SK-MEL-5 (cell line): ENCODE measurements around the gene DHH. TPM values are rescaled to one million over a fixed set of nuclear protein-coding genes. Genes with fewer than 3 reads are reported as not detected.

ENCODE experiments used
- DNase-seq: peaks from one replicate; pipeline ENCODE4 v3.0.0-alpha.2; 2016; ENCODE audit warnings: low read depth, low spot score
- in situ Hi-C: cut with HindIII; loops from 2 replicates; pipeline ENCODE4 v1.10.0; 2016; ENCODE audit warnings: low sequenced_read_pairs, high pct_unique_total_duplicates, low pct_unique_long_range_greater_than_20kb
- total RNA-seq: library from RNA; depleted of rRNA; stranded (reverse); fragments of >200 nt; shearing (Covaris generic); gene quantifications from 2 replicates; pipeline ENCODE4 v1.2.3, GENCODE V29; 2014

DHH gene
- total RNA-seq, 1 experiment from 2014 or later, result 0.05 TPM

DNA sequence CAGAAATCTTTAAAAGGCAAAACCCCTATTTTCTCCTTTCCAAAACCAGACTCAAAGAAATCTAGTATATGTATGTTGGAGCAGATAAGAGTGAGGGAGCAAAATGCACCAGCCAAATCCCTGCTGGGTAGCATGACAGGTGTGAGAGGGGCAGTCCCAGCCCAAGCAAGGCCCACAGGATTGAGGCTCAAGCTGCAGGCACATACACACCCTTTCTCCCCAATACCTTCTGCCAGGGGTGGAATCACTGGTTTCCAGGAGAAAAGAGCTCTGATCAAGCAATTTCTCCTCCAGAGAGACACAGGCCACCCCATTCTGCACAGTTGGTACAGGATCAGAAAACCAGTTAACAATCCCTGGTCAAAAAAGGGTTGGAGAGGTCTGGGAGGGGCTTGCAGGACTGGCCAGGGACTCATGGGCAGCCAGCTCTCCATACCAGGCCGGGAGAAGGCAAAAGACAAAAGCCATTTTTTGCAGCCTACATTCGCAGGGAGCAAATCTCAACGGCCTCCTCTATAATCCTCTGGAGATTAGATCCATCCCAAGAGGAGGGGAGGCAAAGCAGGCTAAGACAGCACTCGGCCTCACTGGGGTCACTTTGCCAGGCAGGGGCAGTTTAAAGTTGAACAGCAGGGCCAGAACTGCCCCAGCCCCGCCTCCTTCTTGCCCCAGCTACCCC lies 36.1 kb downstream of the DHH start:
- in situ Hi-C loops, result no loop called here
- no peak for DNase-seq

DNA sequence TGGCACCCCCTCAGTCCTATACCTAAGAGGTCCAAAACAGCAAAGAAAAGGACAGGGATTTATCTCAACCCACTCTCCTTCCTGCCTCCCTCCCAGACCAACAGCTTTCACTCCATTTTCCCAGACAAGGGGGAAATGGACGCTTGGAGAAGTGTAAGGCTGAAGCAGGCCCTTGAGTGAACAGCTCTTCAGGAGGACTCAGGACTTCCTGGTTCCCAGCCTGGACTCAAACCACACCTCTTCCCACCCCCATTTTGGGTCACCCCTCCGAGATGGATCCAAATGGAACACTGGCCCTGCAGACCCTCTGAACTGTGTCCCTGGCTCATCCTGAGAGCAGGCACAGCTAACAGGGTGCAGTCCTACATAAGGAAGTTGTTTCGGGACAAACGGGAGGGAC lies 36.7 kb downstream of the DHH start:
- no peak for DNase-seq

DNA sequence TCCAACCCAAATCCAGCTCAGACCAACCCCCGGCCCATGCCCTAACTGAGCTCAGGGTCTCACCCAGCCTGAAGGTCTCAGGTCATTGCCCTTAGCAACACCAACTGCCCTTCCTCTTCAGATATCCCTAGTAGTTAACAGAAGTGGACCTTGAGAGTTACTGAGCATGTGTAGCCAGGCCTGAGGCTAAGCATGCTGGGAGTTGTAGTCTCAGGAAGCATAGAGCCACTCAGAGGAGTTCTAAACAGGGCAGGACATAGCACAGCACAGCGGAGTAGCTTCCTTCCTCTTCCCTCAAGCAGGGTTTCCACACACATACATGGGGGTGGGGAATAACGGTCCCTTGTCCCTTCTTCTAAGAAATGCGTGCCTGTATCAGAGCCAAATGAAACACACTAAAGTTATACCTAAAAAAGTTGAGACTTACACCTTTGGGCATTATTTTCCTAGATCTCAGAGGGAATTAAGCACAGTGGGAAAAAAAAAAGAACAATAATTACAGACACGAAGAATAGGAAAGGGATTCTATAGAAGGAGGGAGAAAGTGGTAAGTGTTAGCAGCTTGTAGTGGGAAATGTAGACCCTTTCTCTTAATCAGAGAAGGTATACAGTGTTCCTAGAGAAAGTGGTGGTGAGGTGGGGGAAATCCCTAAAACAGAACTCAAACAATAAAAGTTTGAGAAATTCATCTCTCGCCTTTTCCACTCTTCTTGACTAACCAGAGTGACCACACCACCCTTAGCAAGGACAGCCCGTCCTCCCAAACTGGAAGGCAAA lies 38.4 kb downstream of the DHH start:
- in situ Hi-C loops, result no loop called here
- peak; percentile 94 for DNase-seq

More for the DNA sequence above, 36.7 kb downstream of the DHH start:
- in situ Hi-C loops, result no loop called here

DNA sequence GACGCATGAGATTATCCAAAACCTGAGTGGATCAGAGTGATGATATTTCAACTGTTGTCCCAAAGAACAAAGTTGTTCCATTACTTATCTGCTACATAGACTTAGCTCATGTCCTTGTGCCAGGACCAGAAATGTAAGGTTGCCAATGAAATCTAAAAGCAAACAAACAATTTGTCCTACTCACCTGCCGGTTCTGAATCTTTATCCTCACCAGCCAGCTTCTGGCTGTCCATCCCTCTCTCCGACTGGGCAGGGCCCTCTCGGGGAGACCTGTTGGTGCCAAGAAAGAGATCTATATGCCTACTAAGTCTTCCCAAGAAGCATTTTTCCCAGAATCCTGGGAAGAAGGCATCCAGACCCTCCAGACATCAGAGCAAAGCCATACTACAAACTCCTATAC lies 39.5 kb downstream of the DHH start:
- in situ Hi-C loops, result no loop called here
- DNase-seq, result no peak

DNA sequence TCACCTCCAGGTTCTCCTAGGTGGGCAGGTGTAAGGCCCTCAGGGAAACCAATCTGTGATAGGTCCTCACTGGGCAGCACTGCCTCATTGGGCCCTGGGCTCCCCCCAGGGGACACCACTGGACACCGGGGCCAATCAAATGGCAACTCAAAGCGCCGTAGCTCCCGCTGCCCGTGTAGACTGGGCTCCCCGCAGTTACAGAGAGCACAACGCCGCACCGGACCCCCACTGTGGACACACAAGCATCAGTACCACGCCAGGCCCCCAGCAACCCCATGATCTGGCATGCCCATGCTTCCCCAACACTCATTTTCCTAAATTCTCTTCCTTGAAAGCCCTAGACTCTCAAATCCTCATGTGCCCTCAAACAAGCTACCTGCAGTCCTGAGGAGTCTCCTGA lies 40.1 kb downstream of the DHH start:
- in situ Hi-C loops, result no loop called here

DNA sequence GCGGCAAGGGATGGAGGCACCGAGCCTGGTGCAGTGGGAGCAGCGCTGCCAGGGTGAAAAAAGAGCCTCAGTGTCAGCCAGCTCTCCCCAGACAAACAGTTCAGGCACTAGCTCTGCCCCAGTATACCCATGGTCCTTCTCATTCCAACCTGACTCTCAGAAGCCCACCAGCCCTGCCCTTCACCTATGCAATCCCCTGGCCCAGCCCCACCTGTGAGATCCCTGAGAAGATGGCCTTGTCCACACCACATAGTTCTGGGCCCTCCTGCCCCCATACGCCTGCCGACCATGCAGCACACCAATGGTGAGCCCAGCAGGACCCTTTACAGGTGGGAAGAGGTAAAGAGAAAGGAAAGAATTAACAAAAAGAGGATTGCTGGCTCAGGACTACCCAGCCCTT lies 40.5 kb downstream of the DHH start:
- DNase-seq, result no peak
- in situ Hi-C loops, result no loop called here

More for the DNA sequence above, 40.1 kb downstream of the DHH start:
- DNase-seq, result no peak

DNA sequence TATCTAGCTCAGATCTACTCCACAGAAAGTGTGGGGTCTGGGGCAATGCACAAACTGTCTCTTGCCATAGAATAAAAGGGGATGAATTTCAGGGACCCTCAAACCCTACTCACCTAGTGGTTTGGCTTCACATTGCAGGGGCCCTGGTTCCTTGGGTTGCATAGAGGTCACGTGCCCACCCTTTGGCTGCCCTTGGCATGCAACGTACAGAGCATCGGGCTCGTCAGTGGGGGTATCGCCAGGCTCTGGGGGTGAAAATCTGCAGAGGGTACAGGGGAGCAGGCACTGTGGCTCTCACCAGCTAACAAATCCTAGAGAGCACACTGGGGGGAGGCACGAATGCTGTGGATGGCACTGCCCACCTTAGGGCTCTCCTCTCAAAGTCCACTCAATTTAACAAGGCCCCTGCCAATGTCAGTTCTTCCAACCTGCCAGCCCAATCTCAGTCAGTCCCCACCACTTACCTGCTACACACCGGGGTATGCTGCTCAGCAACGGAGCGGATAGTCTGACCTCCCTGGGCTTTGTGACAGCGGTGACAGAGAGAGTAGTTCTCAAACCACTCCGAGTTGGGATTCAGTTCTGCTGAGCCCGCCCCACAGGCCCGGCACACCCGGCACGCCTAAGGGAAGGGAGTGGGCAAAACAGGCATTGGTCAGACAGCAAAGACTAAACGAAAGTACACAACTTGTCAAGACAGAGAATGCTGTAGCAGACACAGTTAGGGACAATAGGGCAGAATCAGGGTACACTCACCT lies 42.0 kb downstream of the DHH start:
- no peak for DNase-seq
- in situ Hi-C loops, result no loop called here

DNA sequence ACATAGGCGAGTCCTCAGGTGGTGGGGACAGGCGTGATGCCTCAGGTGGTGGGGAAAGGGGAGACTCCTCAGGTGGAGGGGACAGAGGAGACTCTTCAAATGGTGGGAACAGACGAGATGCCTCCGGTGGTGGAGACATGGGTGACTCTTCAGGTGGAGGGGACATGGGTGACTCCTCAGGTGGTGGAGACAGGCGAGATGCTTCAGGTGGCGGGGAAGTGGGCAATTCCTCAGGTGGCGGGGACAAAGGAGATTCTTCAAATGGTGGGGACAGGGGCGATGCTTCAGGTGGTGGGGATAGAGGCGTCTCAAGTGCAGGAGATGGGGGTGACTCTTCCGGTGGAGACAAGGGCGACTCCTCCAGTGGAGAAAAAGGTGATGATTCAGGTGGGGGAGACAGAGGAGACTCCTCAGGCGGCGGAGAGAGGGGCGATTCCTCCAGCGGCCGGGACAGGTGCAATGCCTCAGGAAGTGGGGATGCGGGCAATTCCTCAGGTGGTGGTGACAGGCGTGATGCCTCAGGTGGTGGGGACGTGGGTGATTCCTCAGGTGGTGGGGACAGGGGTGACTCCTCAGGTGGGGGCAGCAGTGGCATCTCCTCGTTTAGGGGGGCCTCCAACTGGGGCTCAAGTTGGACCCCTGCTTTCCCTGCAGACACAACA lies 42.7 kb downstream of the DHH start:
- DNase-seq, result no peak
- in situ Hi-C loops, result no loop called here

DNA sequence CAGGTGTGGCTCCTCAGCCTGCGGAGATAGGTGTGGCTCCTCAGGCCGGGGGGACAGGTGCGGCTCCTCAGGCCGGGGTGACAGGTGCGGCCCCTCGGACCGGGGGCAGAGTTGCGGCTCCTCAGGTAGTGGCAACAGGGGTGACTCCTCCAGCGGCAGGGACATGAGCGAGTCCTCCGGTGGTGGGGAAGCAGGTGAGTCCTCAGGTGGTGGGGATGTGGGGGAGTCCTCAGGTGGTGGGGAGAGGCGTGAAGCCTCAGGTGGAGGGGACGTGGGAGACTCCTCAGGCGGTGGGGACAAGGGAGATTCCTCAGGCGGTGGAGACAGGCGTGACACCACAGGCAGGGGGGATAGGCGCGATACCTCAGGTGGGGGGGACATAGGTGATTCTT lies 43.2 kb downstream of the DHH start:
- DNase-seq, result no peak
- in situ Hi-C loops, result no loop called here

DNA sequence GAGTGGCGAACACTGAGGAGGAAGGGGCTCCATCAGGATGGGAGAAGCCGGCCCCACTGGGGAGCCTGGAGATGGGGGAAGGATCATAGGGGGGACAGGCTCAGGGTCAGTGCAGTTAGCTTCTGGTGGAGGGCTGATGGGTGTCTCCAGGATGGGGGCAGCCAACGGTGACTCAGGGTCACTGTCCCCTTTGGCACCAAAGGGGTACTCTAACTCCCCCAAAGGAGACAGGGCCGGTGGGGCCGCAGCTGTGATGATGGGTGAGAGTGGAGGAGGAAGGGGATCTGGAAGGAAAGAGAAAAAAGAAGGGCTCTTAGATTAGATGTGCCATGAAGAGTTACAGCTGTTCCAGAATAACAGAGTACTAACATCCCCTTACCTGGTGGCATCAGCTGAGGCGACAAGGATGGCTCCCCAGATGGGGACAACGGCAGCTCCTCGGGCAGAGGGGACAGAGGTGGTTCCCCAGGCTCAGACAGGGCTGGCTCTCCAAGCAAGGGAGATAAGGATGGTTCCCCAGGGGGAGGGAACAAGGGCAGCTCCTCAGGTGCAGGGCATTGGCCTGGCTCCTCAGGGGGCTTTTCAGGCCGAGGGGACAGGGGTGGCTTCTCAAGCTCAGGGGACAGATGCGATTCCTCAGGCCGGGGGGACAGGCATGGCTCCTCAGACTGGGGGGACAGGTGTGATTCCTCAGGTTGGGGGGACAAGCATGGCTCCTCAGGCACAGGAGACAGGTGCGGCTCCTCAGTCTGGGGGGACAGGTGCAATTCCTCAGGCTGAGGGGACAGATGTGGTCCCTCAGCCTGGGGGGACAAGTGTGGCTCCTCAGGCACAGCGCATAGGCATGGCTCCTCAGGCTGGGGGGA lies 43.9 kb downstream of the DHH start:
- in situ Hi-C loops, result no loop called here
- no peak for DNase-seq

DNA sequence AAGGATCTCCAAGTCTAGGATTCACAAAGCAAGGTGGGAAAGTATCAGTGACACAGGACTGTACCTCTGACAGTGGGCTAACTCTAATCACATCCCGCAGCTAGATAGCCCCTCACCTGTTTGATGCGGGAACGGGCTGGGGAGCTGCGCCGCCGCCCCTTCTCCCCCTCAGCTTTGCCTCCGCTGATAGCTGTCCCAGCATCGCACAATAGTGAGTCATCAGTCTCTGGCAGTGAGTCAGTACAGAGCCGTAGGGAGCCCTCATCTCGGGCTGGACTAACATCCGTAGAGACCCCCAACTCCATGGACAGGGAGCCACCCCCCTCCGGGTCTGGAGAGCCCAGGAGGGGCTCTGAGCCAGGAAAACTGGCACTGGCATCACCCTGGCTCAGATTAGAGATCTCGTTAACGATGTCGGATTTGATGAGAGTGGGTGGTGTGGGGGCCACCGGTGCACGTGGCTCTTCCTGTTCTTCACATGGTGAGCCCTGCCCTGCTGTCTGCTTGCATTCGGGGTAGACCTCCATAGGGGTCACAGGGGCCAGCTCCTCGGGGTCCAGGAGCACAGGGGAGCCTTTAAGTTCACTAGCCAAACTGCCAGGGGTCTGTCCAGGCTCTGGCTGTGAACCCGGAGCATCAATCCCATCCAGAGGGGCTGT lies 44.9 kb downstream of the DHH start:
- DNase-seq, result no peak
- in situ Hi-C loops, result no loop called here

DNA sequence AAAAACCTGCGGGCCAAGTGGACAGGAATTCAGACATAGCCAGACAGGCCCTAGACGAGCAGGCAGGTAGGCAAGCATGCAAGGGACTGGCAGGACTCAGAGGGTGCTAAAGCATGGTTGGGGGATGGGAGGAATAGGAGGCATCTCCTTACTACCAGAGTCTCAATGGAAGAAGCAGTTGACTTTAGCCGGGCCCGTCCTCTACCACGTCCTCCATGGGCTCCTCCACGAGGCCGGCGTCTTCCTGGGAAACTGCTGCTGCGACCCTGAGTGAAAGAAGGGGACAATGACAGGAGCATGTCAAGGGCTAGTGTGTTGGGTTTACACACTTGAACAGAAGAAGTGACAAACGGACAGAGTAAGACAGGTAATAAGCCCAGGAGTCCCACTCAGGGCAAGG lies 45.6 kb downstream of the DHH start:
- in situ Hi-C loops, result no loop called here
- no peak for DNase-seq

DNA sequence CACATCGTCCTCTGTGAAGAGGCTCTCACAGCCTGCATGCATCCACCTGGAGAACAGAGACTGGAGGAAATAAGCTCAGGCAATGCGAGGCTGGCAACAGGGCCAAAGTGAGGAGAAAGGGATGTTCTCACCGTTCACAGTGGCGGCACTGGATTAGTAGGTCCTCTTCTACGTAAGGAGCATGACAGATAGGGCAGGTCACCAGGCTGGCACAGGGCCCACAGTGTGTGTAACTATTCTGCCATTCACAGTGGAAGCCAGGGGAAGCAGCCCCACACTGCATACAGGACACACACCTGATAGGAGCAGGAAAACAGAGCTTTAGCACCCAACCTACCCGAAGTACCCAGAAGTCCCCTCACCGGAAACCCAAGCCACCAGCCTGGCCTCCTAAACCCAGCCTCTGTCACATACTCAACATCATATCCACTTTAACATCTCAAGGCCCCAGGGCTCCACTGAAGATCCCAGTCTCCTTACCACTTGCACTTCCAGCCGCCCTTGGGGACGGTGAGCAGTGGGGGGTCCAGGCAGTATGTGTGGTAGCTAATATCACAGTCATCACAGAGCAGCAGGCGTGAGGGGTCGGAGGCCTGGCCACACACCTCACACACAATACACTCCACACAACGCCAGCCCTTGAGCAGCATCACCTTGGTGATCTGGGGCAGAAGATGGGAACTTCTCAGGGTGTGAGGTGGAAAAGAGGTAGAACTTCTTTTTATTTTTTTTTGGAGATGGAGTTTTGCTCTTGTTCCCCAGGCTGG lies 48.3 kb downstream of the DHH start:
- in situ Hi-C loops, result no loop called here
- no peak for DNase-seq

DNA sequence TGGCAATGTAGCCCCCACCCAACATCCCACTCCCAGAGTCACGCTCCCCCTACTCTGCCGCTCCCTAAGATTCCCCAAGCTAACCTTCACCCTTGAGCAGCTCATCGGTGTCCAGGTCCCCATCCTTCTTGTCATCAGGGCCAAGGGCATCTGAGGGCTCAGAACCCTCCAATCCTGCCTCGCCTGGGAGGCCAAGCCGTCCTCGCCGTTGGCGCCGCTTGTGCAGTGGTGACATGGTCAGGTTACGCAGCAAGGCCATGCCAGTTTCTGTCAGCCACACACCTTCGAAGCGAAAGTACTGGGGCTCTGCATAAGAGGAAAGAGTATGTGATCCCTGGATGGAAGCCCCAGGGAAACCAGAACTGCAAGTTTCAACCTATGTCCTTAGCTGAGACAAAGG lies 49.9 kb downstream of the DHH start:
- DNase-seq, result no peak
- in situ Hi-C loops, result no loop called here

DNA sequence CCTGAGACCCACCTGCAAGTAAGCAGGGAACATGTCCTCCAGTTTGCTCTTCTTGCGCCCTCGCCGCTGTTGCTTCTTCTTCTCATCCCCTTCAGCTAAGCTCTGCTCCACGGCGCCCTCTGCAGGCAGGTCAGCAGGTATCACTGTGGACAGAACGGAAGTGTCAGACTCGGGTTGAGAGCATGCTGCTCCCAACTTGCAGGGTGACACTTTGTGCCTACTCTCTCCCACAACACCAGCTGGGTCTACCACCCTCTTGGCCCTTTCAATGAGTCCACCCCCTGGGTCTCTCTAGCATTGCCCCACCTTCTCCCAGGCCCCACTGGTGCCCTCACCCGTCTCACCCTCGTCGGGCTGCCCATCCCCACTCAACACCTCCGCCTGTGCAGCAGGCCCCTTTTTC lies 50.7 kb downstream of the DHH start:
- in situ Hi-C loops, result no loop called here
- peak; percentile 82 for DNase-seq

DNA sequence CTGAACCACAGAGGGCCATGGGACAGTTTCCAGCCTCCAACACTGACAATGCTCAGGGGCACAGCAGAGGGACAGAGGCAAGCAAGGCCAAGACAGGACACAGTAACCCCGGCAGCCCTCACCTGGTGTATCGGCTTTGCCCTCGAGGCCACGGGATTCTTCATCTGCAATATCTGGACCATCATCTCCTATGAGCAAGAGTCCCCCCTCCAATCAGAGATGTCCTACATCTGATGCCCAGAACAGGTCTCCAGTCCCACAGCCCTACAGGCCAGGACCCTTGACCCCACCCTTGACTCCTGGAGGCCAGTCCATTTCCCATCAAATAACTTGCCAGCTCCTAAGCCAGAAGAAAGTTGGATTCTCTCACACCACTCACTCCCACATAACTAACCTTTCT lies 51.4 kb downstream of the DHH start:
- in situ Hi-C loops, result no loop called here
- DNase-seq, result no peak
